NCI-H1694 (cell line): ENCODE data around the gene NPAS2.

Experiments used
- DNase-seq: peaks from one replicate; lab custom pipeline; 2025; lab: John Stamatoyannopoulos, UW

NPAS2 gene

GRCh38 chr2:100906679-100907078 is 86.7 kb downstream of the NPAS2 start:
- DNase-seq, result no peak

DNA sequence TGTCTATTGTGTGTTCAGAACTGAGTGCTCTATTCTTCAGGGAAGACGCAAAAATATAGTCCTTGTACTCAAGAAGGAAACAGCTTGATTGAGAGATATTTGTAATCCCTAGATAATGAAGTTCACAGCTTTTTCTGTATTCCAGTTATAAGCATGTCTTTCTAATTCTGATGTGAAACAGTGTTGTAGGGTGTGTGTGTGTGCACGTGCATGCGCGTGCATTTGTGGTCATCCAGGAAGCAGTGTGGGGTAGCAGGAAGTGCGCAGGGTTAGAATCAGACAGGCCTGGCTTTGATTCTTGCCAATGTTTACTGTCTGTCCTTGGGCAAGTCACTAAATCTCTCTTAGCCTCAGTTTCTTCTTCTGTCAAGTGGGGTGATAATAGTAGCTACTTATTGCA is 87.9 kb downstream of the NPAS2 start:
- DNase-seq, result no peak

GRCh38 chr2:100909534-100910081 is 89.7 kb downstream of the NPAS2 start:
- DNase-seq, result no peak

GRCh38 chr2:100910111-100910510 is 90.2 kb downstream of the NPAS2 start:
- no peak for DNase-seq

GRCh38 chr2:100919316-100919715 is 99.4 kb downstream of the NPAS2 start:
- no peak for DNase-seq

- DNase-seq, result no peak
These were observed 101.8 kb downstream of the NPAS2 start for GRCh38 chr2:100921685-100922161.

- no peak for DNase-seq
These were observed 103.6 kb downstream of the NPAS2 start for GRCh38 chr2:100923461-100924060.

GRCh38 chr2:100924122-100924519 is 104.2 kb downstream of the NPAS2 start:
- no peak for DNase-seq

DNA sequence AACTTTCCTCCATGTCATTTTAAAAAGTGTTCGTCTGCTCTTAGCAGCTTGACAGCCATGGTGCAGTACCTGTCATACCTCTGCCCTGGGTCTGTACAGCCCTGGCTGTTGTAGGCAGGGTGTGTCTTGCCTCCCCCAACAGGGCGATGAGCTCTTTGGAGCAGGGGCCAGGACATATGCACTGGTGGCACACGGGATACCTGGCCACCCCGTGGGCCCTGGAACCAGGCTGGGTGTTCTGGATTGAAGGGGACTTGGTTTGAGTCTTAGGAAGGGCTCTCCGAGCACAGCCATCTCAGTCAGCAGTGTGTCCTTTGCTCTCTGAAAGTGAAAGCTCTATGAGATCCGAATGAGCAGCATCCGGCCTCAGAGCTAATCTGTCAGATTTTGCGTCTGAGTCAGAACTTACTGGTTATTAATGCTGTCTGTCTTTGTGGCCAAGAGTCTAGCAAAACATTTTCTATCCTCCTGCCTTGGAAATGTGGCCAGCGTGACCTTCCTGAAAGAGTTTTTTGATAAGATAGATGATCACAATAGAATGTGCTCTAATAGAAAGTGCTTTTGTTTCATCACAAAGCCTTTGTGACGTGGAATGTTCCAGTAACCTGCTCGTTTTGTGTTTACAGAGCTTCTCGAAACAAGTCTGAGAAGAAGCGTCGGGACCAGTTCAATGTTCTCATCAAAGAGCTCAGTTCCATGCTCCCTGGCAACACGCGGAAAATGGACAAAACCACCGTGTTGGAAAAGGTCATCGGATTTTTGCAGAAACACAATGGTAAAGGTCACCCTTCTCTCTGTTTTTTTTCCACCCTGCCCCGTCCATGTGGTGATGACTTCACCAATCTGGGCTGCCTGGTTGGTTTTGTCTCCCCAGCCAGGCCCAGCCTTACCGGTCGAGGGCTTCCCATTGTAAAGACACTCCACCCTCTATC is 104.8 kb downstream of the NPAS2 start:
- no peak for DNase-seq

DNA sequence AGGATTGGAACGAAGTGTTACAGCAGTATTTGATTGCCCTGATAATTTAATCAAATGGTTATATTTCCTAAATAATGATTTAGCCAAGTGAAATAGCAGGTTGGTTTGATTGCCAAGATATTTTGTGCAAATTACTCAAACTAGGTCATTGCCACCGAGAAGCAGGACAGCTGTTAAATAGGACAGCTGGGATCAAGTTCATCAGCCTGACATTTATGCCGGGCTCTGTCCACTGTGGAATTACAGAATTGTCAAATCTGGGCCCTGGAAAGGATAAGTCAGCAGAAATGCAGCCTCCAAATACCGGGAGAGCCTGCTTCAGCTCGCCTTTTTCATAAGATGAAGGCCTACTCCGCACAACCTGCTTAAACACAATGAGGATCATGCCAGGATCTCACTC is 108.3 kb downstream of the NPAS2 start:
- DNase-seq, result no peak

DNA sequence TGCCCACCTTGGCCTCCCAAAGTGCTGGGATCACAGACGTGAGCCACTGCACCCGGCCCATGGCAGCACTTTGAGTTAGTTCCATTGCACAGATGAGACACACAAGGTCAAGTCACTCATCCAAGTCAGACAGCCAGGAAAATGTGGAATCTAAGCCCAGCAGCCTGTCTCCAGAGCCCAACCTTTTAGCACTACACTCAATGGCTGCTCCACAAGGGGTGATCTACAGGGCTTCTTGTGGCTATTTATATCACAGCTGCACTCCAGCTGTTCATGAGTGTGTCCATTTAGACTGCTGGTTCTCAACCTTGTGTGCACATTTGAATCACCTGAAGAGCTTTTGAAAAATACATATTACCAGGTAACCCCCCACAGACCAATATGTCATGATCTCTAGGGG is 109.2 kb downstream of the NPAS2 start:
- DNase-seq, result no peak

DNA sequence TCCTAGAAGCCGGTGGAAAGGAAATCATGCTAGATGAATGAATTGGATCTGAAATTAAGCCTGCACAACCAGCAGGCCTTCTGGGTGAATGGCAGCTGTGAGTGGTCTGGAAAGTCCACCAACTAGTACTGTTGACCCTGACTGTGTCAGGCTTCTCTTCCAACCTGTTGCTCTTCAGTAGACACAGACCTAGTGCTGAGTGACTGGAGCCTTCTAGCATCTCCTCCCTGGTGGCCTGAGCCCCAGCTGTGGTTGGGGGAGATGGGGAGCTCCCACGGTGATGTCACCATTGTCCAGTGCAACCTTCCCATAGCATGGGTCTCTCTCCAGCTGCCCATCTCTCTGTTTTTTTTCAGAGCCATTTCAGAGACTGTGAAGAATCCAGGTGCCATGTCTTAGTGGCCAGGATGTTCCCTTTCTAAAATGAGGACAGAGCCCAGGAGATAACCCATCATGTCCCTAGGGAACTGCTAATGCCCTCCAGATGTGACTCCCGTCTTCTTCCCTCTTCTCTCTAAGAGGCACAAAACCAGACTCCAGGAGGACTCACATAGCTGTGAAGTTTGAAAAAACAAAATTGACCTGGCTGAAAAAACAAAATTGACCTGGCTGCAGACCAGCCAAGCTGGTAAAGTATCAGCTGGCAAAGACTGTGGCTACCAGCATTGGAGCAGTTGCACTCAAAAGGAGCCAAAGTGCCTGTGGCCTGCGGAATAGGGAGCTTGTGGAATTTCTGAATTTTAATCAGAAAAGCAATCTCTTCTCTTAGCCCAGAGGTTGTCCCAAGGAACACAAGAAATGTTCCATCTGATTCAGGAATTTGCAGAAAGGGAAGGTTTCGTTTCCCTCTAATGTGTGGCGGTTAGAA is 114.8 kb downstream of the NPAS2 start:
- DNase-seq, result no peak

- DNase-seq, result no peak
These were observed 115.4 kb downstream of the NPAS2 start for GRCh38 chr2:100935372-100935752.

- no peak for DNase-seq
These were observed 116.3 kb downstream of the NPAS2 start for GRCh38 chr2:100936070-100936741.

- no peak for DNase-seq
These were observed 117.1 kb downstream of the NPAS2 start for GRCh38 chr2:100936972-100937542.

GRCh38 chr2:100938031-100939026 is 118.4 kb downstream of the NPAS2 start:
- no peak for DNase-seq

DNA sequence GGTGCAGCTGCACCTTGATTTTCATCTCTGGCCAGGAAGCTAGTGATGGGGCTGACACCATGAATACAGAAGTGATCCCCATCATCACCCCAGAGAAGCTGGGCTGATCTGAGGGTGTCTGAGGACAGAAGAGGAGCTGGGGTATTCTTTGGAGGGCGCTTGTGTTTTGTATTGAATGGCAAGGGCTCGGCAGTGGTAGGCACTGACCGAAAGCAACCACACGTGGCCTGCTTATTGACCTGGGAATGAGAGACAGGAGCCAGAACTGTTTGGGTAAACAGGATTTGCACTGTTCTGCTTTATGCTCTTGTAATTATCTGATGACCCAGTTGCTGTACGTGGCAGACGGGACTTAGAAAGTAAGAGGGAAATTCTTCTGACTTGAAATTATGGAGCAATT is 119.5 kb downstream of the NPAS2 start:
- no peak for DNase-seq

- DNase-seq, result no peak
These were observed 120.3 kb downstream of the NPAS2 start for GRCh38 chr2:100940240-100940639.

GRCh38 chr2:100940766-100941645 is 121.1 kb downstream of the NPAS2 start:
- DNase-seq, result no peak
